Activated gamma-delta T cell (primary cell): ENCODE data around the gene TMEM204.

Experiments used
- DNase-seq: peaks from one replicate; lab custom pipeline; 2025; lab: John Stamatoyannopoulos, UW

TMEM204 gene

DNA sequence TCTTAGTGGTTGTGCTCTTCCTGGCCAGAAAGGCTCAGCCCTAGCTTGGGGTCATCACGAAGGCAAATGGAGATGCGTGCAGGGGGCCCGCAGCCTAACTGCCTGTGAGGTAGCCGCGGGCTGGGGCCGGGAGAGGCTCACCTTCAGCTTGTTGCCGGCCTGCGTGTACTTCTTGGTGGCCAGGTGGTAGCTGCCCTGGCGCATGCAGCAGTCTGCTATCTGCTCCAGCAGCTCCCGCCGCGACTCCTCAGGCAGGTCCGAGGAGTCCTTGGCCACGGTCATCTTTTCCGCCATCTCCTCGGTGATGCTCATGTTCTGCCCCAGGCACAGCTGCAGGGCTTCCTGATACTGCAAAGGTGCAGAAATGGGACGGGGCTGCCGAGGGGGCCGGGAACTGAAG, 13.0 kb upstream of the TMEM204 start:
- DNase-seq, result no peak

- DNase-seq, result no peak
These were observed 9.8 kb upstream of the TMEM204 start for GRCh38 chr16:1523581-1524245.

- DNase-seq, result no peak
These were observed 9.1 kb upstream of the TMEM204 start for GRCh38 chr16:1524366-1524765.

- no peak for DNase-seq
These were observed 7.4 kb upstream of the TMEM204 start for GRCh38 chr16:1525871-1526607.

DNA sequence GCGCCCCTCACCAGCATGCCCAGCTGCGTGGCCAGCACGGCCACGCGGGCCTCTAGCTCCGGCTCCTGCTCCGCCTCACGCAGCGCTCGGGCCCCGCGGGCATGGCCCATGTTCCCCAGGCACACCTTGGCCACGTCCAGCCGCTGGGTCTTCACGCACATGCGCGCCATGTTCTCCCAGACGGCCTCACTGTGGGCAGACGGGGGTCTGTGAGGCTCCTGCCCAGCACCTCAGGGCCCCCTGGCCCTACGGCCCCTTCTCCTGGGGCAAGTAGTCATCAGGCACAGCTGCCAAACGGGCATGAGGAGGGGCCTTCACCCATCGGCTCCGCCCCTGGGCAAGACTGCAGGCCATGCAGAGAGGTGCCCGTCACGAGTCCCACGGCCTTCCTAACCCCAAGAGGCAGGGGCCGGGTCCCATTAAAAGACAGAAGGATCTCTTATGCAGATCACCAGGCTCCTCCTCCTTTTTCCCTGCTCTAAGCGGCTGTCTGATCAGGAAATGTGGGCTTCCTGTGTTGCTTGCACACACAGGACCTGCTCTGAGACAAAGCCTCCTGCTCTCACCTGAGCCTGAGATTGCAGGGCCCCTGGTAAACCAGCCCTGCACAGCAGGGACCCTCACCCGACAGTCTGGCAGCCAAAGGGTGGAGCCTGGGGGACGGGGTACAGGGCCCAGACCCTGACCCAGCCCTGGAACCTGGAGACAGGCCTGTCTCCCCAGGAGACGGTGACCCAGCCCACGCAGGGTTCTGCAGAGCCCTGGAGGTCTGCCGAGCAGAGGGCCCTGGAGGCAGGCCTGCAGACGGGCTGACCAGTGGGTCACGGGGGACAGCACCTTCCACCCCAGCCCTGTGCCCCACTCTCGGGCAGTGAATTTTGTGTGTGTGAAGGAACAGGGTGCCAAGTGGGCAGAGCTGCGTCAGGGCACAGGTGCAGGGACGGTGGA, 6.6 kb upstream of the TMEM204 start:
- DNase-seq, result no peak

- DNase-seq, result no peak
These were observed 5.3 kb upstream of the TMEM204 start for GRCh38 chr16:1527836-1528811.

DNA sequence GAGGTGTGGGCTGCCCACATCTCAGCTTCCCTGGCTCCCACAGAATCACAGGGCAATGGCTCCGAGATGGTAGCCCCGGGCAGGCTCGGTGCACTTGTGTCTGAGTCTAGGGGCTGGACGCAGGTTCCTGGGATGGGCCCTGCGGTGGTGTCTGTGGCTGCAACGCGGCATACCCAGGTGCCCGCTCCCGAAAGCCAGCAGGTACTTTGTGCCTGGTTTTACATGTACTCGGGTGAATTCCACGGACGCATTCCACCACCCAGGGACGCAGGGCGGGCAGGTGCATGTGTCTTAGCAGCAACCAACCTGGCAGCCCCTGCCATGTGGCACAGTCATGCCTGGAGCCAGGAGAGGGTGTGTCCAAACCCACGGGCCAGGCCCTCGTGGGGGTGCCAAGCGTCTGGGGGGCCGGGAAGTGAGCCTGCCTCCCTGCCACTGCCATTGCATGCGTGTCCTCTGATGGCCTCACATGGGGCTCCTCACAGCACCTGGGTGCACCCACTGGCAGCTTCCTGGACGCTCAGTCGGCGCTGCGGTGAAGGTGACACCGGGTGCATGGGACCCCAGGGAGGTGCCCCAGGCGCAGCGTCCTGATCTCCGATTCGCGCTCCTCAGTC, 4.4 kb upstream of the TMEM204 start:
- no peak for DNase-seq

DNA sequence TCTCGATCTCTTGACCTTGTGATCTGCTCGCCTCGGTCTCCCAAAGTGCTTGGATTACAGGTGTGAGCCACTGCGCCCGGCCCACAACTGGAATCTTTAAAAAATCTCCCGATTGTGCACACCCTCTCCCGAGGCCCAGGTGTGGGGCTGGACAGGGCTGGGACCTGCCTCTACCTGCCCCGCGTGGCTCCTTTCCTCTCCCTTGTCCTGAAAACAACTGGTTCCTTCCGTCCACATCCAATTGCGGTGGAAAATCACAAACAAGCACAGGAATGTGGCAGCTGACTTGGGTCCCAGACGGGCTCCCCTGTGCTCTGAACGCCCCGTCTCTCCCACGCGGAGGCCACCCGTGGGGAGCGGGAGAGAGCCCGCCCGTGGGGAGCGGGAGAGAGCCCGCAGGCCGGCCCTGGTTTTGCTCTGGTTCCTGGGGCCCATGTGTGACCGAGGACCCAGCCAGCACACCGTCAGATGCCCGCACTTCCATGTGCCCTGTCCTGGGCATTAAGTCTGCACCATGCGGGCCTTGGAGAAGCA, 3.0 kb upstream of the TMEM204 start:
- no peak for DNase-seq

GRCh38 chr16:1530883-1531637, 2.4 kb upstream of the TMEM204 start:
- no peak for DNase-seq

DNA sequence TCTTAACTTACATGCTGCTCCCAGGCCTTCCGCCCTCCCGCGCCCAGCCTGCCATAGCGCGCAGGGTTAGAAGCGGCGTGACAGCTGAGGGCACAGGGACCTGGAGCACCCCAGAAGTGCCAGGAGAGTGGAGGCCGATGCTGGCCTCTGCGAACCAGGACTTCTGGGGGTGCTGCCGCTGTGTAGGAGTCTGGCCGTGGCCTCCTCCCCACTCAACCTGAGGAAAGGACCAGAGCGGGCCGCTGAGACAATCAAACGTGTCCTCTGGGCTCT, 1.9 kb upstream of the TMEM204 start:
- DNase-seq, result no peak

DNA sequence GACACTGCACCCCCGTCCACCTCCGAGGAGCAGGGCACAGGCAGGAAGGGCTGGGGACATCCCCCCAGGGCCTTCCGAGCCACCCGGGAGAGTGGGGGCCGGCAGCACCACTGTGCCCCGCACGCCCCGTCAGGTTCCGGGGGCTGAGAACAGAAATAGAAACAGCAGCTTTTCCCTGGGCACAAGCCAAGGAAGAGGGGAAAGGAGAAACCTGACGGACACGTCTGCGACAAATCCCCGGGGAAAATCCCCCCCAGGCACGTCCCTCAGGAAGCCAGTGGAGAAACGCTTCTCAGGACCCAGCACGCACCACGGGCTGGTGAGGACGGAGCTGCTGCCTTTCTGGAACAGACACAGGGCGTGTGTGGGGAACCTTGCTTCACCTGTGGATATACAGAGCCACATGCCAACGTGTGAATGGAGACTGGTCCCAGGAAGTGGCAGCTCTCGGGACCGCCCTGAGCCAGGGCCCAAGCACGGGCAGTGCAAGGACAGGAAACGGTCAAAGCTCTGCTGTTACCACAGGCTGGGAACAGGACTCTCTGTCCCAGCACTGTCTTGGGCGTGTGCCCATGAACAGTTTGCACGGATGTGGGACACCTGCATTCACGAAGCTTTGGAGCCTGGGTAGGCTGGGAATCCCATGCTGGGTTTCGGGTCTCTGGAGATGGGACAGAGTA, 1.2 kb upstream of the TMEM204 start:
- DNase-seq, result no peak

DNA sequence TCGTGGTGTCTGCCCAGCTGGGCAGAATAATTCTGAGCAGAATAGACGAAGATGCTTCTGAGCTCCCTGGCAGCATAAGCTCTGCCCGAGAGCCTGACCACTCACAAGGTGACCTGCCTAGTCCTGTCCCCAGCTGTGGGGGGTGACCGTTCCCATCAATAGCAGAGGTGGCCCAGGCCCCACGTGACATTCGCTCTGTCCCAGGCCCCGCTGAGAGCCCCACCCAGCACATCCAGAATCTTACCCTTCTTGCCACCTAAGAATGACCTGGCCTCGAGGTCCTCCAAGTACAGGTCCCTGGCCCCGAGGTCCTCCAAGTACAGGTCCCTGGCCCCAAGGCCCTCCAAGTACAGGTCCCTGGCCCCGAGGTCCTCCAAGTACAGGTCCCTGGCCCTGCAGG, 695 bp upstream of the TMEM204 start:
- DNase-seq, result no peak

GRCh38 chr16:1534021-1535020, 855 bp downstream of the TMEM204 start:
- DNase-seq, result no peak

DNA sequence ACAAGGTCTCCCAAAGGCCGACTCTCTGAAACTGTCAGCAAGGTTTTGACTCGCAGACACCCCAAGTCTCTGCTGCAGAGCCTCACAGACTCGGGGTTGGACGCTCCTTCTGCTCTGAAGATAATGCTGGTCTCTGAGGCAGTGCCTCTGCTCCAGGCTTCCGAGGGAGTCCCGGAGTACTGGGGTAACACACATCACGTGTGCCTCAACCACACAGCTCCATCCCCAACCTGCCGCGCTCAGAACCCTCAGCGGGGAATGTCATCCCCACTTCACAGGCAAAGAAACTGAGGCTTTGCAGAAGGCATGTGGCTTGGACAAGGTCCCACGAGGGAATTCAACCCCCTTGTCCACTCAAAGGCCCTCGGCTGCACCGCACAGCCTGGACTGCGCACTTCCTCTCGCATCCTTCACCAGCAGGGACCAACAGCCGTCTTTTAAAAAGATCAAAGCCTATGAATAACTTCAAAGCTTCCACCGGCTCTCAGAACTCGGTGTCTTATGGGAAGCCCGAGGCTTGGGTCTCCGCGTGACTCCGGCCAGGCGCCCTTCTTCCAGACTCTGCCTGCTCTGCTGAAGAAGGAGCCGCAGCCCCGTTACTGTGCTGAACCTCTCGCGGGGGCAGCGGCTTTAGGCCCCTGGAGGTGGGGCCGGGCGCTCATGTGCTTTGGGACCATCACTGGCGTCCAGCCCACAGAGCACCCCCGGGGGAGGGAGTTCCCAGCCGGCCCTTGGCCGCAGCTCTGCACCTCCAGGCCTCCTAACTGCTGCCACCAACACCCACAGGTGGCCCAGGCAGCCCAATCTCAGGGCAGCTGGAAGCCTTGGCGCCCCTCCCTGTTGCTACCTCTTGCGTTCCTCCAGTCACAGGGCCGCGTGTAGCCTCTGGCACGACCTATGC, 2.2 kb downstream of the TMEM204 start:
- DNase-seq, result no peak

GRCh38 chr16:1536601-1537000, 3.1 kb downstream of the TMEM204 start:
- DNase-seq, result no peak

DNA sequence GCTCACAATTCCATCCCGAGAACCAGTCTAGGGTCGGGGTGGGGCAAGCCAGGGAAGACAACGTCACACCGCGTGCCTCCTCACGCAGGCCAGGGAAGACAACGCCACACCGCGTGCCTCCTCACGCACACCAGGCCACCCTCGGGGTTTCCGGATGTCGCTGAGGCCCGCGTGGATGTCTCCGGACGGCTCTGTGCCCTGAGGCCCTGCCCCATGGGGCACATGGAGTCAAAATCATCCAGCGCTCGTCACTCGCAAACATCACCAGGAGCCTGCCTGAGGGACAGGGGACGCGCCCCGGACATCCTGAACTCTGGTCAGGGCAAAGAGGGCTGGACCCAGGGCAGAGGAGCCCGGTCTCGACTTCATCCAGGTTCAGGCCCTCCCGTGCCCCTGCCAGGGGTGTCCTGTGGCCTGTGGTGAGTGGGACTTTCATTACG, 3.7 kb downstream of the TMEM204 start:
- no peak for DNase-seq

DNA sequence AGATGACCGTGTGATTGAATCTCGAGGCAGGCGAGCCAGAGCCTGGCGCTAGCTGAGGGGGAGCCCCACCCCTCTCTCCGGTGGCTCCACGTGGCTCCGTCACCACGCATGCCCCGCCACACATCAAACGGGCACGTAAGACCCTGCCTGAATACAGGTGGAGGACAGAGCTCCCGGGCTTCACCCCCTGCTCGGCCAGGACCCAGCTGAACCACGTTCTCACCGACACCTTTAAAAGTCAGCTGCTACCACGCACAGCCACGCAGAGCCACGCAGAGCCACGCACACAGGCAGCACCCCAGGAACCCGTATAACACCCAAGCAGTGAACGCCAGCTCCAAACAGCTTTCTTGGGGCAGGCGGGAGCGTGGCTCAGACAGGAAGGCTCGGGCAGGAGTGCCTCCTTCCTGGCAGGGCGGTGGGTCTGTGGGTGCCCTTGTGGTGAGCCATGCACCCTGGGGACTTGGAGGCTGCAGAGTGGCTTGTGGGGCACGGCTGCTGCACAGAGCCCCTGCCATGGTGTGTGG, 4.4 kb downstream of the TMEM204 start:
- DNase-seq, result no peak
